Cardiac muscle cell (in vitro differentiated cells and primary cell): ENCODE measurements around the gene PDE6A. TPM values are rescaled to one million over a fixed set of nuclear protein-coding genes. Genes with fewer than 3 reads are reported as not detected.

Experiments
- DNase-seq, 2 donors: peaks; one replicate each; pipeline versions ENCODE4 v3.0.0 to v3.0.0-alpha.2; 2010 to 2017; ENCODE audit warnings: low read depth in 1 of 2, low spot score in 1 of 2
- H3K27ac ChIP-seq: fragments of 200-600 bp; sonication (generic); 2 replicates; pipeline ENCODE4 v1.5.1; 2016
- H3K27me3 ChIP-seq: fragments of 200-600 bp; sonication (generic); 2 replicates; pipeline ENCODE4 v1.6.0; 2016; ENCODE audit warnings: control low read depth
- H3K36me3 ChIP-seq: fragments of 200-600 bp; sonication (generic); 2 replicates; pipeline ENCODE4 v1.5.1; 2016; ENCODE audit warnings: control low read depth
- H3K4me1 ChIP-seq: fragments of 200-600 bp; sonication (generic); 2 replicates; pipeline ENCODE4 v1.8.1; 2017; ENCODE audit warnings: low read depth, mild to moderate bottlenecking, mixed run types
- H3K4me3 ChIP-seq: fragments of 200-600 bp; sonication (generic); 2 replicates; pipeline ENCODE4 v1.5.1; 2016; ENCODE audit warnings: mild to moderate bottlenecking
- H3K9me3 ChIP-seq: fragments of 200-600 bp; sonication (generic); 2 replicates; pipeline ENCODE4 v1.5.1; 2017; ENCODE audit warnings: low read depth, mild to moderate bottlenecking, control low read depth
- CTCF ChIP-seq: IDR thresholded peaks from 2 replicates; pipeline ENCODE4 v1.5.1; 2012; ENCODE audit warnings: low read depth, mild to moderate bottlenecking, low read length
- polyA plus RNA-seq: library from polyadenylated mRNA; unstranded; fragments of >200 nt; fragmentation: Nextera tagmentation; extraction: Ambion mirVana; gene quantifications from 2 replicates; pipeline ENCODE4 v1.2.1, GENCODE V29; 2016
- total RNA-seq: library from RNA; depleted of rRNA; stranded (reverse); fragments of >200 nt; gene quantifications from 2 replicates; pipeline ENCODE4 v1.2.3, GENCODE V29; 2016

PDE6A gene
- total and polyA plus RNA-seq, 2 experiments from 2014 or later: not detected

- no peaks in the 10 kb centered on the region for H3K27me3 ChIP-seq
- TF ChIP-seq CTCF: no peak
- H3K4me3 ChIP-seq: no peak overlapping the region
- no peaks in the 10 kb centered on the region for H3K9me3 ChIP-seq
- H3K4me1 ChIP-seq: no peaks in the 10 kb centered on the region
- H3K36me3 ChIP-seq: no peaks in the 10 kb centered on the region
- DNase-seq: no peak
- H3K27ac ChIP-seq: no peak overlapping the region
Observed at GRCh38 chr5:149898811-149899210, 45.8 kb downstream of the PDE6A start.

GRCh38 chr5:149895416-149896345 lies 48.9 kb downstream of the PDE6A start:
- H3K27ac ChIP-seq: no peak overlapping the region
- H3K4me3 ChIP-seq: no peak overlapping the region
- no peak for TF ChIP-seq CTCF
- H3K9me3 ChIP-seq: no peaks in the 10 kb centered on the region
- no peaks in the 10 kb centered on the region for H3K27me3 ChIP-seq
- DNase-seq: peak in 1 of 2 donors; percentile 51
- no peaks in the 10 kb centered on the region for H3K4me1 ChIP-seq
- no peaks in the 10 kb centered on the region for H3K36me3 ChIP-seq

- Histone ChIP-seq H3K4me1 (no peaks in the 10 kb centered on the region), H3K27me3 (no peaks in the 10 kb centered on the region), H3K9me3 (no peaks in the 10 kb centered on the region), H3K4me3 (no peak overlapping the region), H3K27ac (no peak overlapping the region), H3K36me3 (no peaks in the 10 kb centered on the region)
- no peak for DNase-seq
- TF ChIP-seq CTCF: no peak
Observed at GRCh38 chr5:149894237-149894636, 50.4 kb downstream of the PDE6A start.

- Histone ChIP-seq H3K9me3 (no peaks in the 10 kb centered on the region), H3K4me3 (no peak overlapping the region), H3K27ac (no peak overlapping the region), H3K27me3 (no peaks in the 10 kb centered on the region), H3K36me3 (no peaks in the 10 kb centered on the region), H3K4me1 (no peaks in the 10 kb centered on the region)
- TF ChIP-seq CTCF: no peak
- DNase-seq: no peak
Observed at GRCh38 chr5:149893403-149893931, 51.1 kb downstream of the PDE6A start.

- Histone ChIP-seq H3K36me3 (no peaks in the 10 kb centered on the region), H3K27ac (no peak overlapping the region), H3K27me3 (no peaks in the 10 kb centered on the region), H3K4me3 (no peak overlapping the region), H3K4me1 (peaks cover 7% of the 10 kb centered on the region), H3K9me3 (no peaks in the 10 kb centered on the region)
- DNase-seq: no peak
- no peak for TF ChIP-seq CTCF
Observed at GRCh38 chr5:149892594-149892993, 52.0 kb downstream of the PDE6A start.
